ENCODE data around the gene UBE2V1.
A peak's percentile ranks its signal among the peaks of the same experiment; 100 is the strongest.

DNA sequence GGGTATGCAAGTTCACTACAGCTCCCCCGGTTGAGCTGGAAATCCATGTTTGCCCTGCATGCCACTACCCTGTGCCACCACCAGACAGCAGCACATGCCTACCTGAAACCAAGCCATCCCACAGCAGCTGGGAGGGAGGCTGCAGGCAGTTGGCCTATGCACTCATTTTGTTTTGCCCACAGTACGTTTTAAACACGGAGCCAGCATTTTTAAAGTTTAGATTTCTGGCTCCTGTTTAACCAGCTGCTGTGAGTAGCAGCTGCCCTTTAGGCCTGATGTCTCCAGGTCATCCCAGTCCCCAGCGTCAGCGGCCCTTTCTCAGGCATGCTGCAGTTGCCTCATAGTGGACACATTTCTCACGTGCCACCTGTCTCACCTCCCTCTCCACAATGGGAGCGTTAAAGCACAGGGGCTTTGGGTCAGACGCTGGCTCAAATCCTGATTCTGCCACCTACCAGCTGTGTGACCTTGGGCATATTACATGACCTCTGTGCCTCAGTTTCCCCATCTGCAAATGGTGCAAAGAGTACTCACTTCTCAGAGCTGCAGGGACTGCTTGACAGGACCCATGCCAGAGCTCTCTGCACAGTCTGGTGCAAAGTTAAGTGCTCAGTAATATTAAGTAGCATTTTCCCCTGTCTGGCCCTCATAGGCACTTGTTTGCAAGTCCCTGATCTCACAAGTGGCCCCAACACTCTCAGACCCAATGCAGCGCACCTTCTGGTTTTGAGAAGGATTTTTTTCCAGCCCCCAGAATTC lies 8.2 kb upstream of the UBE2V1 start:
- TF ChIP-seq, protein P1, sequence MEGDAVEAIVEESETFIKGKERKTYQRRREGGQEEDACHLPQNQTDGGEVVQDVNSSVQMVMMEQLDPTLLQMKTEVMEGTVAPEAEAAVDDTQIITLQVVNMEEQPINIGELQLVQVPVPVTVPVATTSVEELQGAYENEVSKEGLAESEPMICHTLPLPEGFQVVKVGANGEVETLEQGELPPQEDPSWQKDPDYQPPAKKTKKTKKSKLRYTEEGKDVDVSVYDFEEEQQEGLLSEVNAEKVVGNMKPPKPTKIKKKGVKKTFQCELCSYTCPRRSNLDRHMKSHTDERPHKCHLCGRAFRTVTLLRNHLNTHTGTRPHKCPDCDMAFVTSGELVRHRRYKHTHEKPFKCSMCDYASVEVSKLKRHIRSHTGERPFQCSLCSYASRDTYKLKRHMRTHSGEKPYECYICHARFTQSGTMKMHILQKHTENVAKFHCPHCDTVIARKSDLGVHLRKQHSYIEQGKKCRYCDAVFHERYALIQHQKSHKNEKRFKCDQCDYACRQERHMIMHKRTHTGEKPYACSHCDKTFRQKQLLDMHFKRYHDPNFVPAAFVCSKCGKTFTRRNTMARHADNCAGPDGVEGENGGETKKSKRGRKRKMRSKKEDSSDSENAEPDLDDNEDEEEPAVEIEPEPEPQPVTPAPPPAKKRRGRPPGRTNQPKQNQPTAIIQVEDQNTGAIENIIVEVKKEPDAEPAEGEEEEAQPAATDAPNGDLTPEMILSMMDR (IDR thresholded peaks at IDR 0.05), result peak; percentile 80
- no peak for TF ChIP-seq RFX5 (IDR thresholded peaks at IDR 0.05; ENCODE audit: low read length)
- TF ChIP-seq EZH2phosphoT487 (IDR thresholded peaks at IDR 0.05; ENCODE audit: borderline replicate concordance, low read depth), result no peak
- peak; percentile 97 for TF ChIP-seq SMC3 (IDR thresholded peaks at IDR 0.05; ENCODE audit: low read depth, low read length)
- no peak for TF ChIP-seq REST (IDR thresholded peaks at IDR 0.05; ENCODE audit: low read depth, low read length)
- TF ChIP-seq RAD21 (IDR thresholded peaks at IDR 0.05; ENCODE audit: low read length), result peak; percentile 97
- no peak for TF ChIP-seq JUND (IDR thresholded peaks at IDR 0.05)
- TF ChIP-seq NFIC (IDR thresholded peaks at IDR 0.05; ENCODE audit: borderline replicate concordance), result no peak
- no peak for TF ChIP-seq TEAD4 (IDR thresholded peaks at IDR 0.05; ENCODE audit: borderline replicate concordance, insufficient read depth)

All from SK-N-SH (cell line).